Dermis microvascular lymphatic vessel endothelial cell (primary cell): ENCODE data around the gene EIF3F. TPM values are rescaled to one million over a fixed set of nuclear protein-coding genes. Genes with fewer than 3 reads are reported as not detected.

Experiments
- DNase-seq, 2 donors: peaks; one replicate each; pipeline versions ENCODE4 v3.0.0 to v3.0.0-alpha.2; 2010; ENCODE audit warnings: low read depth in 2 of 2
- total RNA-seq: library from RNA; depleted of rRNA; stranded (reverse); fragments of >200 nt; gene quantifications from 2 replicates; pipeline ENCODE4 v1.2.1, GENCODE V29; 2014

The EIF3F gene
- total RNA-seq, 1 donor from 2014 or later: 167 TPM

- no peak for DNase-seq
These were observed 35.7 kb downstream of the EIF3F start for GRCh38 chr11:8022876-8023275.

GRCh38 chr11:8023831-8024555 lies 36.9 kb downstream of the EIF3F start:
- no peak for DNase-seq

- no peak for DNase-seq
These were observed 38.0 kb downstream of the EIF3F start for GRCh38 chr11:8025123-8025522.

GRCh38 chr11:8025816-8026215 lies 38.7 kb downstream of the EIF3F start:
- no peak for DNase-seq

- no peak for DNase-seq
These were observed 39.8 kb downstream of the EIF3F start for GRCh38 chr11:8026982-8027381.

GRCh38 chr11:8028766-8029165 lies 41.6 kb downstream of the EIF3F start:
- DNase-seq: no peak

- DNase-seq: no peak
These were observed 43.5 kb downstream of the EIF3F start for GRCh38 chr11:8030526-8031247.

- DNase-seq: no peak
These were observed 44.3 kb downstream of the EIF3F start for GRCh38 chr11:8031248-8032115.

GRCh38 chr11:8032122-8032521 lies 45.0 kb downstream of the EIF3F start:
- no peak for DNase-seq

- DNase-seq: no peak
These were observed 45.6 kb downstream of the EIF3F start for GRCh38 chr11:8032576-8033304.

GRCh38 chr11:8033305-8034105 lies 46.4 kb downstream of the EIF3F start:
- DNase-seq: peak; percentile 18 to 67

- DNase-seq: no peak
These were observed 47.0 kb downstream of the EIF3F start for GRCh38 chr11:8034106-8034585.

- no peak for DNase-seq
These were observed 47.6 kb downstream of the EIF3F start for GRCh38 chr11:8034604-8035190.

GRCh38 chr11:8035200-8035855 lies 48.2 kb downstream of the EIF3F start:
- no peak for DNase-seq

- DNase-seq: no peak
These were observed 49.1 kb downstream of the EIF3F start for GRCh38 chr11:8036002-8036802.

GRCh38 chr11:8036986-8037385 lies 49.8 kb downstream of the EIF3F start:
- DNase-seq: no peak

GRCh38 chr11:8038393-8038792 lies 51.3 kb downstream of the EIF3F start:
- no peak for DNase-seq

GRCh38 chr11:8038811-8039529 lies 51.8 kb downstream of the EIF3F start:
- DNase-seq: no peak
